ENCODE measurements around the gene DNMBP. TPM values are rescaled to one million over a fixed set of nuclear protein-coding genes. Genes with fewer than 3 reads are reported as not detected.

The DNMBP gene
- total RNA-seq, 2 donors from 2014 or later, result 17.9 to 34.2 TPM

GRCh38 chr10:99836711-99837110, 173.0 kb downstream of the DNMBP start:
- Histone ChIP-seq H3K27me3 (replicated peaks; ENCODE audit: insufficient read depth) (no peaks in the 10 kb centered on the region), H3K9me3 (no peaks in the 10 kb centered on the region), H3K4me1 (ENCODE audit: control insufficient read depth in 1 of 2, low read depth in 2 of 2) (no peaks in the 10 kb centered on the region), H3K4me3 (no peak overlapping the region), H3K27ac (no peak overlapping the region), H3K36me3 (no peaks in the 10 kb centered on the region)
- ATAC-seq (ENCODE audit: insufficient number of reproducible peaks, low FRiP score, low read depth) (no peak), DNase-seq (ENCODE audit: low spot score) (no peak)
- no peak for TF ChIP-seq CTCF (IDR thresholded peaks at IDR 0.05)

- no peaks in the 10 kb centered on the region for H3K4me1 ChIP-seq (ENCODE audit: control insufficient read depth in 1 of 2, low read depth in 2 of 2)
- DNase-seq (ENCODE audit: low spot score) (no peak), ATAC-seq (ENCODE audit: insufficient number of reproducible peaks, low FRiP score, low read depth) (no peak)
- H3K27ac ChIP-seq, result no peak overlapping the region
- H3K4me3 ChIP-seq, result no peak overlapping the region
- H3K36me3 ChIP-seq, result no peaks in the 10 kb centered on the region
- no peaks in the 10 kb centered on the region for H3K27me3 ChIP-seq (replicated peaks; ENCODE audit: insufficient read depth)
- TF ChIP-seq CTCF (IDR thresholded peaks at IDR 0.05), result no peak
- no peaks in the 10 kb centered on the region for H3K9me3 ChIP-seq
Measured at GRCh38 chr10:99835947-99836346, 173.8 kb downstream of the DNMBP start.

- TF ChIP-seq CTCF (IDR thresholded peaks at IDR 0.05), result no peak
- ATAC-seq (ENCODE audit: insufficient number of reproducible peaks, low FRiP score, low read depth) (no peak), DNase-seq (ENCODE audit: low spot score) (no peak)
- no peak overlapping the region for H3K27ac ChIP-seq
- H3K36me3 ChIP-seq, result no peaks in the 10 kb centered on the region
- no peaks in the 10 kb centered on the region for H3K9me3 ChIP-seq
- H3K4me1 ChIP-seq (ENCODE audit: control insufficient read depth in 1 of 2, low read depth in 2 of 2), result no peaks in the 10 kb centered on the region
- H3K4me3 ChIP-seq, result no peak overlapping the region
- no peaks in the 10 kb centered on the region for H3K27me3 ChIP-seq (replicated peaks; ENCODE audit: insufficient read depth)
Measured at GRCh38 chr10:99834410-99834809, 175.3 kb downstream of the DNMBP start.

- TF ChIP-seq CTCF (IDR thresholded peaks at IDR 0.05), result no peak
- DNase-seq (ENCODE audit: low spot score) (no peak), ATAC-seq (ENCODE audit: insufficient number of reproducible peaks, low FRiP score, low read depth) (no peak)
- H3K36me3 ChIP-seq, result no peaks in the 10 kb centered on the region
- H3K27ac ChIP-seq, result no peak overlapping the region
- no peaks in the 10 kb centered on the region for H3K4me1 ChIP-seq (ENCODE audit: control insufficient read depth in 1 of 2, low read depth in 2 of 2)
- H3K9me3 ChIP-seq, result no peaks in the 10 kb centered on the region
- H3K4me3 ChIP-seq, result no peak overlapping the region
- no peaks in the 10 kb centered on the region for H3K27me3 ChIP-seq (replicated peaks; ENCODE audit: insufficient read depth)
Measured at GRCh38 chr10:99832439-99832838, 177.3 kb downstream of the DNMBP start.

GRCh38 chr10:99828464-99828863, 181.3 kb downstream of the DNMBP start:
- H3K36me3 ChIP-seq, result no peaks in the 10 kb centered on the region
- no peak overlapping the region for H3K27ac ChIP-seq
- H3K4me3 ChIP-seq, result no peak overlapping the region
- ATAC-seq (ENCODE audit: insufficient number of reproducible peaks, low FRiP score, low read depth) (no peak), DNase-seq (ENCODE audit: low spot score) (no peak)
- no peaks in the 10 kb centered on the region for H3K9me3 ChIP-seq
- no peak for TF ChIP-seq CTCF (IDR thresholded peaks at IDR 0.05)
- H3K27me3 ChIP-seq (replicated peaks; ENCODE audit: insufficient read depth), result no peaks in the 10 kb centered on the region
- H3K4me1 ChIP-seq (ENCODE audit: control insufficient read depth in 1 of 2, low read depth in 2 of 2), result no peaks in the 10 kb centered on the region
